Measurements from ENCODE around the gene OR4D11. TPM values are rescaled to one million over a fixed set of nuclear protein-coding genes. Genes with fewer than 3 reads are reported as not detected.
A peak's percentile ranks its signal among the peaks of the same experiment; 100 is the strongest.

Gene OR4D11
- total RNA-seq, 1 experiment from 2014 or later, result not detected

DNA sequence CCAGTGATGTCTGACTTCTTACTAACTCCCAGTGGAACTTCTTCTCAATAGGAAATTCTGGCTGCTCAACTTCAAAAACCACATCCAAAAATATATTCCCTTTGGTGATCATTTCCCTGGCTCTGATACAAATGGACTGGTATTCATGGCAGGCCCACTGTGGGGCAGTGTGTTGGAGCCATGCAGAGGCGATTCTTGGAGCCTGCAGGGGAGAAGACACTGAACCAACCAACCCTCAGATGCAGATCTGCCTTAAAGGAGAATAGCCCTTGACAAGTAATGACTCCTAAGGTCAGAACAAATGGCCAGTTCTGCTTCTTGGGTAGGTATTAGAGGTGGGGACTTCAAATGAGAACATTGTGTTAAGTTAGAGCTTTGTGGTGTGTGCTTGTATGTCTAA, 20.2 kb downstream of the OR4D11 start:
- Mint-ChIP-seq H3K36me3 (ENCODE audit: insufficient read depth in 1 of 3, low read depth in 3 of 3) (no peaks in the 10 kb centered on the region), H3K9me3 (no peaks in the 10 kb centered on the region), H3K27ac (peak overlapping the region in 1 of 3 experiments; percentile 10; a peak in 1 of 7 replicates), H3K4me1 (peaks cover 21% of the 10 kb centered on the region in 2 experiments), H3K4me3 (no peak overlapping the region), H3K27me3 (ENCODE audit: low read depth) (peaks cover 2% of the 10 kb centered on the region)
- Histone ChIP-seq H2BK20ac (ENCODE audit: low read depth, low read length, poor library complexity, severe bottlenecking) (no peak overlapping the region), H4K5ac (ENCODE audit: insufficient read length, low read depth, low read length) (no peak overlapping the region), H3K9me3 (ENCODE audit: control insufficient read depth, low read depth, low read length) (no peaks in the 10 kb centered on the region), H3K27me3 (ENCODE audit: insufficient read depth, low read length) (no peaks in the 10 kb centered on the region), H4K8ac (replicated peaks; ENCODE audit: insufficient read length, low read depth, low read length) (no peak overlapping the region), H4K20me1 (ENCODE audit: control insufficient read depth, insufficient read depth, insufficient read length) (no peaks in the 10 kb centered on the region), H2BK120ac (ENCODE audit: low read depth, low read length, poor library complexity, severe bottlenecking) (no peak overlapping the region), H3K23ac (ENCODE audit: insufficient read length, low read depth, low read length) (no peak overlapping the region), H2AFZ (ENCODE audit: low read length) (no peak overlapping the region), H3K9ac (ENCODE audit: extremely low read depth, insufficient read length, low read length) (no peak overlapping the region), H2BK5ac (ENCODE audit: insufficient read length, low read length) (no peak overlapping the region), H3K79me2 (ENCODE audit: insufficient read depth, low read length) (no peaks in the 10 kb centered on the region), H4K91ac (ENCODE audit: insufficient read length, low read depth, low read length) (no peak overlapping the region), H3K79me1 (ENCODE audit: insufficient read depth, low read depth, low read length, poor library complexity, severe bottlenecking) (no peaks in the 10 kb centered on the region), H3K56ac (ENCODE audit: insufficient read length, low read depth, low read length) (no peak overlapping the region), H3K23me2 (ENCODE audit: insufficient read length, low read depth, low read length, poor library complexity, severe bottlenecking) (no peaks in the 10 kb centered on the region), H3K4me1 (ENCODE audit: insufficient read depth, low read length) (peaks cover 2% of the 10 kb centered on the region; the same call in 1 of the 2 replicates), H3K4ac (ENCODE audit: low read depth, low read length) (no peak overlapping the region), H2AK5ac (ENCODE audit: insufficient read length, low read length) (no peak overlapping the region), H3K4me2 (ENCODE audit: insufficient read depth, insufficient read length, low read length) (no peak overlapping the region), H3T11ph (ENCODE audit: low read length) (no peak overlapping the region), H2BK12ac (ENCODE audit: insufficient read length, low read depth, low read length) (no peak overlapping the region), H3K14ac (ENCODE audit: insufficient read depth, low read length) (no peak overlapping the region), H3K18ac (ENCODE audit: insufficient read length, low read depth, low read length) (no peak overlapping the region), H2BK15ac (ENCODE audit: low read depth, low read length) (no peak overlapping the region), H3K27ac (ENCODE audit: insufficient read length, low read depth, low read length) (no peak overlapping the region)
- TF ChIP-seq CTCF (conservative IDR thresholded peaks at IDR 0.05), result peak; percentile 41; the same call in 2 of the 3 replicates
- WGBS (ENCODE audit: extremely low coverage, insufficient read length, low lambda C conversion rate), result no CpG with 5 or more reads among the region's 1 CpG
- DNase-seq, result no peak
